NB4 (cell line): Measurements from ENCODE around the gene RGS3.

Source experiments
- MYC ChIP-seq: IDR thresholded peaks from 2 replicates; pipeline ENCODE4 v1.6.1; 2011; ENCODE audit warnings: low read depth, low read length
- POLR2A ChIP-seq: IDR thresholded peaks from 2 replicates; pipeline ENCODE4 v1.6.1; 2011; ENCODE audit warnings: mild to moderate bottlenecking; ENCODE audit not compliant: insufficient read length; ENCODE audit errors: extremely low read depth
- TF ChIP-seq, protein P1 (sequence below): IDR thresholded peaks from one replicate; pipeline ENCODE4 v1.5.1; 2012; ENCODE audit warnings: low read depth, low read length
- TF ChIP-seq, protein P2 (sequence below): IDR thresholded peaks from 2 replicates; pipeline ENCODE4 v1.6.1; 2011; ENCODE audit warnings: low read depth, low read length

DNA sequence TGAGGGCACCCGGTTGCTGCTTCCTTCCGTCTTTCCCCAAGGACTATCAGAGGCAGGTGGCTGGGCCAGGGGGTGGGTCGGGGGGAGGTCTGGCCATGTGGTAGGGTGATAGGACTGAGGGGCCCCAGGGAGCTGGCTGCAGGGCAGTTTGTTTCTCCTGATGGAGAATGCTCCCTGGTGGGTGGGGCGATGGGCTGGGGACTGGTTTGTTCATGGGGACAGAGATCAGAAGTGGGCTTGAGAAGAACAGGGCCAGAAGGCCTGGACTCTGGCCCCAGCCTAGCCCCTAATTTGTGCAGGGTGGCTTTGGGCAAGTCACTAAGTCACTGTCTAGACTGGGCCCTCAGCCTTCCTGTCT, 117.4 kb downstream of the RGS3 start:
- TF ChIP-seq, protein P1, sequence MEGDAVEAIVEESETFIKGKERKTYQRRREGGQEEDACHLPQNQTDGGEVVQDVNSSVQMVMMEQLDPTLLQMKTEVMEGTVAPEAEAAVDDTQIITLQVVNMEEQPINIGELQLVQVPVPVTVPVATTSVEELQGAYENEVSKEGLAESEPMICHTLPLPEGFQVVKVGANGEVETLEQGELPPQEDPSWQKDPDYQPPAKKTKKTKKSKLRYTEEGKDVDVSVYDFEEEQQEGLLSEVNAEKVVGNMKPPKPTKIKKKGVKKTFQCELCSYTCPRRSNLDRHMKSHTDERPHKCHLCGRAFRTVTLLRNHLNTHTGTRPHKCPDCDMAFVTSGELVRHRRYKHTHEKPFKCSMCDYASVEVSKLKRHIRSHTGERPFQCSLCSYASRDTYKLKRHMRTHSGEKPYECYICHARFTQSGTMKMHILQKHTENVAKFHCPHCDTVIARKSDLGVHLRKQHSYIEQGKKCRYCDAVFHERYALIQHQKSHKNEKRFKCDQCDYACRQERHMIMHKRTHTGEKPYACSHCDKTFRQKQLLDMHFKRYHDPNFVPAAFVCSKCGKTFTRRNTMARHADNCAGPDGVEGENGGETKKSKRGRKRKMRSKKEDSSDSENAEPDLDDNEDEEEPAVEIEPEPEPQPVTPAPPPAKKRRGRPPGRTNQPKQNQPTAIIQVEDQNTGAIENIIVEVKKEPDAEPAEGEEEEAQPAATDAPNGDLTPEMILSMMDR: no peak
- TF ChIP-seq MYC (no peak), POLR2A (no peak)
- TF ChIP-seq, protein P2, sequence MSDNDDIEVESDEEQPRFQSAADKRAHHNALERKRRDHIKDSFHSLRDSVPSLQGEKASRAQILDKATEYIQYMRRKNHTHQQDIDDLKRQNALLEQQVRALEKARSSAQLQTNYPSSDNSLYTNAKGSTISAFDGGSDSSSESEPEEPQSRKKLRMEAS: no peak
